Breast epithelium (tissue), 3 donors: ENCODE results near the gene SLC15A2.

Experiments used
- POLR2A ChIP-seq: fragments of 450-650 bp; IDR thresholded peaks from one replicate; pipeline ENCODE4 v1.6.1; 2016; ENCODE audit warnings: antibody characterized with exemption, mild to moderate bottlenecking, moderate library complexity
- TF ChIP-seq, protein P1 (sequence below), 3 donors: fragments of 450-650 bp; IDR thresholded peaks; one replicate each; pipeline ENCODE4 v1.5.1; 2016 to 2017; ENCODE audit warnings: antibody characterized with exemption in 3 of 3, mild to moderate bottlenecking in 3 of 3, moderate library complexity in 3 of 3

DNA sequence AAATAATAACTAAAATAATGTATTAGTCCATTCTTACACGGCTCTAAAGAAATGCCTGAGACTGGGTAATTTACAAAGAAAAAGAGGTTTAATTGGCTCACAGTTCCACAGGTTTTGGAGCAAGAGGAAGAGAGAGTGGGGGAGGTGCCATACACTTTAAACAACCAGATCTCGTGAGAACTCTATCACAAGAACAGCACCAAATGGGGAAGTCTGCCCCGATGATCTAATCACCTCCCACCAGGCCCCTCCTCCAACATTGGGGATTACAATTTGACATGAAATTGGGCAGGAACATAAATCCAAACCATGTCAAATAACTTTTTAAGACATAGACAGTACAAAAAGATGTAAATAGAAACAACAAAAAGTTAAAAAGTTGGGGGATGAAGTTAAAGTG, 64.6 kb downstream of the SLC15A2 start:
- TF ChIP-seq, protein P1, sequence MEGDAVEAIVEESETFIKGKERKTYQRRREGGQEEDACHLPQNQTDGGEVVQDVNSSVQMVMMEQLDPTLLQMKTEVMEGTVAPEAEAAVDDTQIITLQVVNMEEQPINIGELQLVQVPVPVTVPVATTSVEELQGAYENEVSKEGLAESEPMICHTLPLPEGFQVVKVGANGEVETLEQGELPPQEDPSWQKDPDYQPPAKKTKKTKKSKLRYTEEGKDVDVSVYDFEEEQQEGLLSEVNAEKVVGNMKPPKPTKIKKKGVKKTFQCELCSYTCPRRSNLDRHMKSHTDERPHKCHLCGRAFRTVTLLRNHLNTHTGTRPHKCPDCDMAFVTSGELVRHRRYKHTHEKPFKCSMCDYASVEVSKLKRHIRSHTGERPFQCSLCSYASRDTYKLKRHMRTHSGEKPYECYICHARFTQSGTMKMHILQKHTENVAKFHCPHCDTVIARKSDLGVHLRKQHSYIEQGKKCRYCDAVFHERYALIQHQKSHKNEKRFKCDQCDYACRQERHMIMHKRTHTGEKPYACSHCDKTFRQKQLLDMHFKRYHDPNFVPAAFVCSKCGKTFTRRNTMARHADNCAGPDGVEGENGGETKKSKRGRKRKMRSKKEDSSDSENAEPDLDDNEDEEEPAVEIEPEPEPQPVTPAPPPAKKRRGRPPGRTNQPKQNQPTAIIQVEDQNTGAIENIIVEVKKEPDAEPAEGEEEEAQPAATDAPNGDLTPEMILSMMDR (IDR thresholded peaks at IDR 0.05) = no peak
- no peak for TF ChIP-seq POLR2A
